SK-N-SH treated with all-trans-retinoic acid at 6 μM for 48 hours (cell line): ENCODE measurements around the gene PAFAH1B1.

Experiments used
- ATAC-seq: fragments of 200-7000 bp; cut with Tn5 transposase; 3 replicates; pipeline ENCODE4 v1.9.1; 2020; ENCODE audit warnings: mild to moderate bottlenecking, moderate library complexity
- ARNTL ChIP-seq: fragments of 450-650 bp; formaldehyde crosslinking; IDR thresholded peaks from 2 replicates; pipeline ENCODE4 v1.5.0; 2020; ENCODE audit warnings: low read depth, mild to moderate bottlenecking, moderate library complexity, borderline replicate concordance
- CREB5 ChIP-seq: fragments of 250-450 bp; sonication (Bioruptor Pico); IDR thresholded peaks from 2 replicates; pipeline ENCODE4 v1.5.1; 2020; ENCODE audit warnings: low read depth, mild to moderate bottlenecking, moderate library complexity
- CSDC2 ChIP-seq: fragments of 250-450 bp; sonication (Bioruptor Pico); IDR thresholded peaks from 2 replicates; pipeline ENCODE4 v1.5.0; 2020; ENCODE audit warnings: mild to moderate bottlenecking, moderate library complexity
- GLIS3 ChIP-seq: fragments of 250-450 bp; sonication (Bioruptor Pico); IDR thresholded peaks from 2 replicates; pipeline ENCODE4 v1.5.0; 2020; ENCODE audit warnings: mild to moderate bottlenecking, moderate library complexity
- OSR1 ChIP-seq: fragments of 250-450 bp; sonication (Bioruptor Pico); IDR thresholded peaks from 2 replicates; pipeline ENCODE4 v1.8.0; 2022; ENCODE audit warnings: moderate library complexity, mild to moderate bottlenecking, inconsistent platforms
- POU6F1 ChIP-seq: fragments of 250-450 bp; sonication (Bioruptor Pico); IDR thresholded peaks from 2 replicates; pipeline ENCODE4 v1.8.0; 2021; ENCODE audit warnings: low read depth, mild to moderate bottlenecking, moderate library complexity, borderline replicate concordance
- PPARA ChIP-seq: fragments of 250-450 bp; sonication (Bioruptor Pico); IDR thresholded peaks from 2 replicates; pipeline ENCODE4 v1.5.0; 2020; ENCODE audit warnings: mild to moderate bottlenecking, borderline replicate concordance
- RARB ChIP-seq: fragments of 250-450 bp; sonication (Bioruptor Pico); IDR thresholded peaks from 2 replicates; pipeline ENCODE4 v1.8.0; 2021; ENCODE audit warnings: mild to moderate bottlenecking, moderate library complexity
- SNAI2 ChIP-seq: fragments of 250-450 bp; sonication (Bioruptor Pico); IDR thresholded peaks from 2 replicates; pipeline ENCODE4 v1.5.0; 2020; ENCODE audit warnings: mild to moderate bottlenecking, moderate library complexity
- TCF4 ChIP-seq: fragments of 250-450 bp; sonication (Bioruptor Pico); IDR thresholded peaks from 2 replicates; pipeline ENCODE4 v1.8.0; 2021; ENCODE audit warnings: mild to moderate bottlenecking, moderate library complexity, borderline replicate concordance
- TSHZ2 ChIP-seq: fragments of 250-450 bp; sonication (Bioruptor Pico); IDR thresholded peaks from 2 replicates; pipeline ENCODE4 v1.5.0; 2020; ENCODE audit warnings: mild to moderate bottlenecking, moderate library complexity
- ZC3H10 ChIP-seq: fragments of 250-450 bp; sonication (Bioruptor Pico); IDR thresholded peaks from 2 replicates; pipeline ENCODE4 v1.5.1; 2021; ENCODE audit warnings: mild to moderate bottlenecking, moderate library complexity
- ZFP30 ChIP-seq: fragments of 450-650 bp; formaldehyde crosslinking; IDR thresholded peaks from 2 replicates; pipeline ENCODE4 v1.5.0; 2022; ENCODE audit warnings: mild to moderate bottlenecking, moderate library complexity
- ZNF565 ChIP-seq: fragments of 450-650 bp; formaldehyde crosslinking; conservative IDR thresholded peaks from 2 replicates; pipeline ENCODE4 v1.5.0; 2020; ENCODE audit warnings: low read depth, mild to moderate bottlenecking, moderate library complexity

PAFAH1B1 gene

GRCh38 chr17:2705263-2705662 lies 111.8 kb downstream of the PAFAH1B1 start:
- 0 out of 3 replicates have a peak, but pooled peaks have one; percentile 8 for ATAC-seq
- no peak for TF ChIP-seq ZFP30
- no peak for TF ChIP-seq CSDC2 (CRISPR knock-in tag)
- no peak for TF ChIP-seq RARB (CRISPR knock-in tag)
- no peak for TF ChIP-seq TCF4 (CRISPR knock-in tag)
- TF ChIP-seq OSR1, result no peak

- TF ChIP-seq TSHZ2, result no peak
- no peak for TF ChIP-seq GLIS3
- TF ChIP-seq CSDC2 (CRISPR knock-in tag), result no peak
- no peak for TF ChIP-seq ARNTL (CRISPR knock-in tag)
- TF ChIP-seq, all 23 proteins: peak for 0
- no peak for ATAC-seq
Observed at GRCh38 chr17:2705888-2706795, 112.7 kb downstream of the PAFAH1B1 start.

- no peak for ATAC-seq
- TF ChIP-seq TSHZ2 (no peak), OSR1 (no peak), ZC3H10 (CRISPR knock-in tag) (no peak)
- TF ChIP-seq, all 23 proteins: peak for 0
Observed at GRCh38 chr17:2706911-2707510, 113.6 kb downstream of the PAFAH1B1 start.

GRCh38 chr17:2707721-2708584 lies 114.5 kb downstream of the PAFAH1B1 start:
- TF ChIP-seq SNAI2 (CRISPR knock-in tag) (no peak), TSHZ2 (no peak), GLIS3 (no peak), PPARA (CRISPR knock-in tag) (no peak), CSDC2 (CRISPR knock-in tag) (no peak), POU6F1 (CRISPR knock-in tag) (no peak), ZNF565 (CRISPR knock-in tag) (no peak), CREB5 (CRISPR knock-in tag) (no peak), ZFP30 (no peak)
- ATAC-seq, result no peak
